ENCODE data around the gene CASKIN1. TPM values are rescaled to one million over a fixed set of nuclear protein-coding genes. Genes with fewer than 3 reads are reported as not detected.

Gene CASKIN1
- total and polyA plus RNA-seq, 8 donors, result 0.15 to 0.73 (median 0.37) TPM; not detected in 4

GRCh38 chr16:2235695-2236336 lies 39.4 kb upstream of the CASKIN1 start:
- no peak overlapping the region for H3K27ac ChIP-seq
- intact Hi-C loops (cut with DNase I; ENCODE audit: low total_unique reads), result no loop called here
- H3K4me1 ChIP-seq, result peaks cover 18 to 32% (median 24%) of the 10 kb centered on the region in 4 donors
- H3K9me3 ChIP-seq, result no peaks in the 10 kb centered on the region
- no peak for TF ChIP-seq POLR2A (IDR thresholded peaks at IDR 0.05)
- no peak for TF ChIP-seq POLR2AphosphoS5 (IDR thresholded peaks at IDR 0.05)
- TF ChIP-seq CTCF (IDR thresholded peaks at IDR 0.05), result no peak
- peaks cover 43 to 67% (median 62%) of the 10 kb centered on the region in 4 donors for H3K36me3 ChIP-seq
- WGBS, 5 donors, result 62 to 74% (median 69%) methylated on average over 16 to 19 of the region's 19 CpGs
- DNase-seq, result no peak
- peak overlapping the region in 1 of 4 donors; percentile 34 for H3K4me3 ChIP-seq
- H3K27me3 ChIP-seq, result peaks cover 5 to 45% (median 28%) of the 10 kb centered on the region in 3 donors

GRCh38 chr16:2235234-2235651 lies 38.8 kb upstream of the CASKIN1 start:
- Histone ChIP-seq H3K36me3 (peaks cover 49 to 67% (median 62%) of the 10 kb centered on the region in 4 donors), H3K4me1 (peaks cover 18 to 32% (median 24%) of the 10 kb centered on the region in 4 donors), H3K9me3 (no peaks in the 10 kb centered on the region), H3K27ac (no peak overlapping the region), H3K27me3 (peaks cover 5 to 45% (median 28%) of the 10 kb centered on the region in 3 donors), H3K4me3 (no peak overlapping the region)
- 84 to 97% (median 94%) methylated on average over 23 to 28 of the region's 28 CpGs for WGBS, 5 donors
- TF ChIP-seq POLR2A (IDR thresholded peaks at IDR 0.05) (no peak), EP300 (IDR thresholded peaks at IDR 0.05) (no peak), CTCF (IDR thresholded peaks at IDR 0.05) (no peak), POLR2AphosphoS5 (IDR thresholded peaks at IDR 0.05) (no peak)
- intact Hi-C loops (cut with DNase I; ENCODE audit: low total_unique reads), result no loop called here
- no peak for DNase-seq

- H3K4me3 ChIP-seq, result no peak overlapping the region
- intact Hi-C loops (cut with DNase I; ENCODE audit: low total_unique reads), result no loop called here
- H3K27me3 ChIP-seq, result peaks cover 5 to 45% (median 28%) of the 10 kb centered on the region in 3 donors
- no peak for DNase-seq
- 76 to 94% (median 91%) methylated on average over 8 to 18 of the region's 18 CpGs for WGBS, 5 donors
- peaks cover 54 to 67% (median 64%) of the 10 kb centered on the region in 4 donors for H3K36me3 ChIP-seq
- H3K4me1 ChIP-seq, result peaks cover 18 to 32% (median 24%) of the 10 kb centered on the region in 4 donors
- TF ChIP-seq POLR2A (IDR thresholded peaks at IDR 0.05) (no peak), EP300 (IDR thresholded peaks at IDR 0.05) (no peak), CTCF (IDR thresholded peaks at IDR 0.05) (no peak), POLR2AphosphoS5 (IDR thresholded peaks at IDR 0.05) (no peak)
- H3K27ac ChIP-seq, result no peak overlapping the region
- no peaks in the 10 kb centered on the region for H3K9me3 ChIP-seq
Observed at GRCh38 chr16:2234813-2235170, 38.4 kb upstream of the CASKIN1 start.

- H3K27me3 ChIP-seq, result peaks cover 5 to 45% (median 28%) of the 10 kb centered on the region in 3 donors
- intact Hi-C loops (cut with DNase I; ENCODE audit: low total_unique reads), result no loop called here
- no peak overlapping the region for H3K4me3 ChIP-seq
- no peak for DNase-seq
- H3K36me3 ChIP-seq, result peaks cover 60 to 70% (median 68%) of the 10 kb centered on the region in 4 donors
- no peak for TF ChIP-seq CTCF (IDR thresholded peaks at IDR 0.05)
- H3K27ac ChIP-seq, result no peak overlapping the region
- WGBS, 5 donors, result 91 to 94% (median 93%) methylated on average over 31 to 51 of the region's 51 CpGs
- peaks cover 18 to 32% (median 24%) of the 10 kb centered on the region in 4 donors for H3K4me1 ChIP-seq
- no peaks in the 10 kb centered on the region for H3K9me3 ChIP-seq
Observed at GRCh38 chr16:2233872-2234812, 37.7 kb upstream of the CASKIN1 start.

Data from stomach (tissue), 9 donors.